GM19452 (cell line): ENCODE measurements around the gene CLDND2.
"Not testable (repeated sequence)": the region's sequence is repeated elsewhere in the genome, so short reads cannot be mapped to it uniquely, and the experiment has no call there.

ENCODE experiments used
- ATAC-seq: cut with Tn5 transposase; IDR thresholded peaks from one replicate; pipeline ENCODE4 v1.9.1; 2021; ENCODE audit not compliant: unreplicated experiment

The CLDND2 gene

GRCh38 chr19:51368366-51369282 lies at the start of gene CLDND2:
CLDND2 (minus strand) TSS chr19:51369003; CDS start chr19:51368577, 426 bp downstream.
- ATAC-seq, result no peak

- peak; percentile 24 for ATAC-seq
Observed at GRCh38 chr19:51417810-51418157, 49.0 kb upstream of the CLDND2 start.

GRCh38 chr19:51417107-51417809 lies 48.5 kb upstream of the CLDND2 start, which contains the start of gene SIGLEC10:
SIGLEC10 (minus strand) TSS chr19:51417642; CDS start chr19:51417581, 61 bp downstream.
- ATAC-seq, result peak; percentile 74

- ATAC-seq, result not testable (repeated sequence)
Observed at GRCh38 chr19:51416422-51416821, 47.6 kb upstream of the CLDND2 start.

GRCh38 chr19:51415187-51415586 lies 46.4 kb upstream of the CLDND2 start:
- ATAC-seq, result no peak

GRCh38 chr19:51410950-51411748 lies 42.3 kb upstream of the CLDND2 start:
- ATAC-seq, result no peak

GRCh38 chr19:51407511-51408131 lies 38.8 kb upstream of the CLDND2 start:
- no peak for ATAC-seq

- ATAC-seq, result no peak
Observed at GRCh38 chr19:51402117-51402516, 33.3 kb upstream of the CLDND2 start.

GRCh38 chr19:51399936-51400335 lies 31.1 kb upstream of the CLDND2 start:
- not testable (repeated sequence) for ATAC-seq

- ATAC-seq, result no peak
Observed at GRCh38 chr19:51399231-51399630, 30.4 kb upstream of the CLDND2 start.

GRCh38 chr19:51398096-51398704 lies 29.4 kb upstream of the CLDND2 start:
- ATAC-seq, result no peak

GRCh38 chr19:51397453-51397852 lies 28.6 kb upstream of the CLDND2 start:
- ATAC-seq, result not testable (repeated sequence)

- ATAC-seq, result no peak
Observed at GRCh38 chr19:51396175-51396574, 27.4 kb upstream of the CLDND2 start.

GRCh38 chr19:51394050-51394836 lies 25.4 kb upstream of the CLDND2 start:
- ATAC-seq, result peak; percentile 88

GRCh38 chr19:51392701-51393100 lies 23.9 kb upstream of the CLDND2 start:
- ATAC-seq, result no peak

GRCh38 chr19:51391073-51391611 lies 22.3 kb upstream of the CLDND2 start:
- ATAC-seq, result no peak

- no peak for ATAC-seq
Observed at GRCh38 chr19:51389143-51389542, 20.3 kb upstream of the CLDND2 start.

- ATAC-seq, result no peak
Observed at GRCh38 chr19:51387924-51388389, 19.2 kb upstream of the CLDND2 start, which contains the start of gene LIM2. LIM2 (minus strand) TSS chr19:51387974; CDS start chr19:51387443, 531 bp downstream.
